Cardiac fibroblast (primary cell): ENCODE measurements around the gene P2RY2.

Experiments used
- DNase-seq, 2 donors: peaks; one replicate each; pipeline versions ENCODE4 v3.0.0 to v3.0.0-alpha.2; 2010; ENCODE audit warnings: low read depth in 2 of 2
- H3K4me3 ChIP-seq, 2 donors: replicated peaks in 1 of 2; 1 replicate in 1 of 2; 2 replicates in 1 of 2; pipeline ENCODE4 v1.5.1; 2011; ENCODE audit warnings: low read depth in 2 of 2, low read length in 2 of 2, mild to moderate bottlenecking in 2 of 2, moderate library complexity in 1 of 2
- TF ChIP-seq, protein P1 (sequence below): IDR thresholded peaks from one replicate; pipeline ENCODE4 v1.5.1; 2011; ENCODE audit warnings: low read depth, mild to moderate bottlenecking, low read length, inconsistent platforms

P2RY2 gene

GRCh38 chr11:73226297-73227006 is 8.4 kb downstream of the P2RY2 start:
- TF ChIP-seq, protein P1, sequence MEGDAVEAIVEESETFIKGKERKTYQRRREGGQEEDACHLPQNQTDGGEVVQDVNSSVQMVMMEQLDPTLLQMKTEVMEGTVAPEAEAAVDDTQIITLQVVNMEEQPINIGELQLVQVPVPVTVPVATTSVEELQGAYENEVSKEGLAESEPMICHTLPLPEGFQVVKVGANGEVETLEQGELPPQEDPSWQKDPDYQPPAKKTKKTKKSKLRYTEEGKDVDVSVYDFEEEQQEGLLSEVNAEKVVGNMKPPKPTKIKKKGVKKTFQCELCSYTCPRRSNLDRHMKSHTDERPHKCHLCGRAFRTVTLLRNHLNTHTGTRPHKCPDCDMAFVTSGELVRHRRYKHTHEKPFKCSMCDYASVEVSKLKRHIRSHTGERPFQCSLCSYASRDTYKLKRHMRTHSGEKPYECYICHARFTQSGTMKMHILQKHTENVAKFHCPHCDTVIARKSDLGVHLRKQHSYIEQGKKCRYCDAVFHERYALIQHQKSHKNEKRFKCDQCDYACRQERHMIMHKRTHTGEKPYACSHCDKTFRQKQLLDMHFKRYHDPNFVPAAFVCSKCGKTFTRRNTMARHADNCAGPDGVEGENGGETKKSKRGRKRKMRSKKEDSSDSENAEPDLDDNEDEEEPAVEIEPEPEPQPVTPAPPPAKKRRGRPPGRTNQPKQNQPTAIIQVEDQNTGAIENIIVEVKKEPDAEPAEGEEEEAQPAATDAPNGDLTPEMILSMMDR: no peak
- no peak for DNase-seq
- H3K4me3 ChIP-seq: no peak overlapping the region

- DNase-seq: no peak
- TF ChIP-seq, protein P1: no peak
- no peak overlapping the region for H3K4me3 ChIP-seq
Observed at GRCh38 chr11:73227571-73228211, 9.6 kb downstream of the P2RY2 start.

DNA sequence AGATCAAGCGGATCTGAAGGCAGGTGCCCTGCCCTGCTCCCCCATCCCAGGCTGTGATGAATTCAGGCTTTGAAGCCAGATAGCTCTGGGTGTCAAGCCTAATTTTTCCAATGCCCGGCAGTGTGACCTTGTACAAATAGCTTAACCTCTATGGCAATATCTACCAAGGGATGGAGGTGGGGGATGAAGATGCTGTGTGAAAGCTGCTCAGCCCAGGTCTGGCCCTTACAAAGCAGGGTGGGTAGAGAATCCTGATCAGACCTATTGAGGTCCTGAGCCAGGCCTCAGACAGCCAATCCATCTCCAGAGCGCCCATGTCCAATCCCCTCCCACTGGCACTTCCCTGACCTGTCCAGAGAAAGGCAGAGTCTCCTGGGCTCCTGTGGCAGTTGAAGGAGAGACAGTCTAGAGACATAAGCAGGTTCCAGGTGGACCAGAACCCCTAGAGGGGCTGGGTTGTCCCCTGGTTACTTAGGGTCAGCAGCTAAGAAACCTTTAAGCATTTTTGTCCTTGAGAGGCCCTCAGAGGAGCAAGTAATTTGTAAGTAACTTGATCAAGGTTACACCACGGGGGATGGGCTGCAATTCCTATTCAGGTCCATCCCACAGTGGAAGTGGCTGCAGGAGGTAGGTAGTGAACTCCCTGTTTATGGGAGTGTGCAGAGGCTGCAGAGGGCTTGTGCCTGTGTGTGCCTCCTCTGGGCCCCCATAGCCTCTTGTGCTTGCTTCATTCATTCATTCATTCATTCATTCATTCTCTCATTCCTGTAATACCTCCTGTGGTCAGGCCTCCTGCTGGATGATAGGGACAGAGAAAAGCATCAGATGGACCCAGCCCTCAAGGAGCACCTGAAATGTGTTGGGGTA is 10.4 kb downstream of the P2RY2 start:
- no peak for DNase-seq
- TF ChIP-seq, protein P1: no peak
- H3K4me3 ChIP-seq: no peak overlapping the region

DNA sequence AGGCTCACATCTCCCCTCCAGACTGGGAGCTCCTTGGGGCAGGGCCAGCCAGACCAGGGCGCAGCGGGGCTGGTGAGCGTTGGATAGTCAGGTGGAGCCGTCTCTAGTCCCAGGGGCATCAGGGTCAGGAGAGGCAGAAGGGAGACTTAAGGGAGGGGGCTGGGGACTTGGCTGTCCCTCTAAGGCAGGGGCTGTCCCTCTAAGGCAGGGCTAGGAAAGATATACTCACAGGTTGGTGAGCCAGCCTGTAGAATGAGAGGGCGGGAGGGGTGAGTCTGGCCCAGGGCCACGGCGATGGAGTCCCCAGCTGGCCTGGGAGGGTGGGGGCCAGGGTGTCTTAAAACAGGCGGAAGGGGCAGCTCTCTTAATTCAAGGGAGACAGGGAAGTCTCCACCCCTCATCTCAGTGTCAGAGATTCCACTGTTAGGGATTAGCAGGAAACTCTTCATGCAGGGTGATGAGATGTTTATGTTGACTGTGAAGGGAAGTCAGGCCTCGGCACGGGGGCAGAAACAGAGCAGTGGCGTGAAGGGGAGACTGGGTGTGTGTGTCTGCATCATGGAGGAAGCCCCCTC is 11.3 kb downstream of the P2RY2 start:
- no peak for DNase-seq
- H3K4me3 ChIP-seq: no peak overlapping the region
- TF ChIP-seq, protein P1: no peak

- DNase-seq: no peak
- TF ChIP-seq, protein P1: no peak
- H3K4me3 ChIP-seq: no peak overlapping the region
Observed at GRCh38 chr11:73229896-73230875, 12.1 kb downstream of the P2RY2 start.
